Endothelial cell of umbilical vein (primary cell): Measurements from ENCODE around the gene BCAR1. TPM values are rescaled to one million over a fixed set of nuclear protein-coding genes. Genes with fewer than 3 reads are reported as not detected.

Source experiments
- BruUV-seq: library from RNA; stranded (reverse); fragments of 400-500 nt; replicated peaks from 2 replicates; lab custom pipeline; 2021; lab: Mats Ljungman, UMichigan
- CTCF ChIA-PET: fragments of 300-600, 350-600 bp; sonication (Branson Sonifier 250); formaldehyde crosslinking; loops from one replicate; lab custom pipeline; 2021; ENCODE audit warnings: antibody characterized with exemption, inconsistent platforms; lab: Charles Lee
- POLR2A ChIA-PET: fragments of 300-600, 350-600 bp; sonication (Branson Sonifier 250); formaldehyde crosslinking; loops from one replicate; lab custom pipeline; 2021; ENCODE audit warnings: antibody characterized with exemption, inconsistent platforms; lab: Charles Lee
- DNase-seq: peaks from one replicate; pipeline ENCODE4 v3.0.0-alpha.2; 2011; ENCODE audit warnings: low read depth, low spot score
- FAIRE-seq: peaks from 2 replicates; lab custom pipeline; 2011; peaks lifted over from hg19 to GRCh38; lab: Jason Lieb, UNC
- H2AFZ ChIP-seq: 2 replicates; pipeline ENCODE4 v1.6.0; 2012; ENCODE audit warnings: low read depth, low read length, control low read depth, inconsistent platforms
- H3K27ac ChIP-seq: 2 replicates; pipeline ENCODE4 v1.5.1; 2011; ENCODE audit warnings: low read depth, mild to moderate bottlenecking, control low read depth, low read length, moderate library complexity; ENCODE audit not compliant: insufficient read depth
- H3K27me3 ChIP-seq, 2 experiments: 2 replicates each; pipeline versions ENCODE4 v1.6.0 to v1.6.1; 2011; ENCODE audit warnings: low read length in 2 of 2, mixed read lengths in 1 of 2; ENCODE audit not compliant: control insufficient read depth in 2 of 2, insufficient read depth in 2 of 2
- H3K36me3 ChIP-seq, 2 experiments: 2 replicates in 1 of 2; 3 replicates in 1 of 2; pipeline ENCODE4 v1.5.1; 2011; ENCODE audit warnings: low read length in 2 of 2, mild to moderate bottlenecking in 1 of 2, moderate library complexity in 1 of 2; ENCODE audit not compliant: control insufficient read depth in 2 of 2, insufficient read depth in 2 of 2; ENCODE audit errors: extremely low read depth in 1 of 2
- H3K4me1 ChIP-seq: 3 replicates; pipeline ENCODE4 v1.5.1; 2011; ENCODE audit warnings: mild to moderate bottlenecking, low read length; ENCODE audit not compliant: control insufficient read depth, insufficient read depth; ENCODE audit errors: extremely low read depth
- H3K4me2 ChIP-seq: 2 replicates; pipeline ENCODE4 v1.6.1; 2011; ENCODE audit warnings: low read length, control low read depth, mixed read lengths; ENCODE audit not compliant: insufficient read depth
- H3K4me3 ChIP-seq, 3 experiments: fragments of 200-600 bp in 1 of 3; sonication (generic), shearing (Covaris generic) in 1 of 3; replicated peaks in 1 of 3; 2 replicates each; pipeline ENCODE4 v1.5.1; 2011 to 2016; ENCODE audit warnings: control low read depth in 3 of 3, low read length in 3 of 3, mild to moderate bottlenecking in 2 of 3, inconsistent platforms in 1 of 3, low read depth in 1 of 3, moderate library complexity in 1 of 3; ENCODE audit not compliant: insufficient read depth in 1 of 3
- H3K79me2 ChIP-seq: 2 replicates; pipeline ENCODE4 v1.6.0; 2012; ENCODE audit warnings: low read length, inconsistent platforms; ENCODE audit not compliant: control insufficient read depth, insufficient read depth
- H3K9ac ChIP-seq: replicated peaks from 2 replicates; pipeline ENCODE3; 2011; ENCODE audit warnings: low read length, control low read depth; ENCODE audit not compliant: insufficient read depth; ENCODE audit errors: extremely low read depth
- H3K9me1 ChIP-seq: replicated peaks from 3 replicates; pipeline ENCODE4 v1.6.0; 2011; ENCODE audit warnings: mild to moderate bottlenecking, low read length; ENCODE audit not compliant: control insufficient read depth, insufficient read depth; ENCODE audit errors: extremely low read depth
- H3K9me3 ChIP-seq: replicated peaks from 2 replicates; pipeline ENCODE4 v1.5.1; 2012; ENCODE audit warnings: low read length, inconsistent platforms; ENCODE audit not compliant: control insufficient read depth, insufficient read depth
- H4K20me1 ChIP-seq: replicated peaks from 2 replicates; pipeline ENCODE3; 2011; ENCODE audit warnings: mild to moderate bottlenecking, low read length; ENCODE audit not compliant: control insufficient read depth, insufficient read depth; ENCODE audit errors: extremely low read depth
- CTCF ChIP-seq, 2 donors: IDR thresholded peaks; 1 replicate in 1 of 2; 2 replicates in 1 of 2; pipeline ENCODE4 v1.5.1; 2011; ENCODE audit warnings: low read length in 2 of 2, mild to moderate bottlenecking in 2 of 2, moderate library complexity in 2 of 2, control low read depth in 1 of 2, inconsistent platforms in 1 of 2, low read depth in 1 of 2; ENCODE audit not compliant: insufficient read depth in 1 of 2; ENCODE audit errors: extremely low read depth in 1 of 2
- EZH2 ChIP-seq: IDR thresholded peaks from 2 replicates; pipeline ENCODE4 v1.6.1; 2012; ENCODE audit warnings: borderline replicate concordance, low read depth, mild to moderate bottlenecking, moderate library complexity, low read length, inconsistent platforms; ENCODE audit not compliant: severe bottlenecking
- FOS ChIP-seq: IDR thresholded peaks from 2 replicates; pipeline ENCODE4 v1.6.1; 2011; ENCODE audit warnings: mild to moderate bottlenecking, low read length, moderate library complexity, borderline replicate concordance; ENCODE audit not compliant: insufficient read depth
- GATA2 ChIP-seq: IDR thresholded peaks from 2 replicates; pipeline ENCODE4 v1.7.0; 2011; ENCODE audit warnings: low read depth, mild to moderate bottlenecking, moderate library complexity, mixed read lengths, low read length; ENCODE audit not compliant: insufficient read length, insufficient read depth
- JUN ChIP-seq: IDR thresholded peaks from 2 replicates; pipeline ENCODE4 v1.6.1; 2011; ENCODE audit warnings: borderline replicate concordance, low read depth; ENCODE audit not compliant: insufficient read length, insufficient read depth
- MAX ChIP-seq: IDR thresholded peaks from 2 replicates; pipeline ENCODE4 v1.6.1; 2011; ENCODE audit not compliant: insufficient read depth, insufficient read length
- MYC ChIP-seq: IDR thresholded peaks from one replicate; pipeline ENCODE4 v1.6.1; 2011; ENCODE audit warnings: mild to moderate bottlenecking, low read depth, low read length
- POLR2A ChIP-seq: IDR thresholded peaks from 2 replicates; pipeline ENCODE4 v1.6.1; 2012; ENCODE audit warnings: low read depth, mild to moderate bottlenecking, control low read depth, low read length
- POLR2AphosphoS5 ChIP-seq: IDR thresholded peaks from 2 replicates; pipeline ENCODE4 v1.6.1; 2012; ENCODE audit warnings: low read depth, mild to moderate bottlenecking, control low read depth, low read length, moderate library complexity; ENCODE audit not compliant: insufficient read depth
- dilution Hi-C: fragments of 300-500 bp; cut with MboI; formaldehyde crosslinking; loops from one replicate; pipeline ENCODE4 v1.15.0; 2019; ENCODE audit warnings: low sequenced_read_pairs; ENCODE audit not compliant: extremely low pct_ligation_motif_present
- intact Hi-C: fragments of 100-400 bp; cut with micrococcal nuclease; formaldehyde crosslinking; loops from one replicate; pipeline ENCODE4 v1.10.0; 2022
- polyA plus RNA-seq, 4 experiments: library from polyadenylated mRNA; depleted of rRNA in 3 of 4; stranded (reverse) in 3 of 4; unstranded in 1 of 4; fragments of >200 nt; gene quantifications; 2 replicates each; pipeline versions ENCODE4 v1.2.1 to v1.2.3, GENCODE V29; 2011 to 2012; ENCODE audit warnings: missing spikeins in 1 of 4
- total RNA-seq: library from RNA; stranded (reverse); gene quantifications from 2 replicates; pipeline ENCODE4 v1.2.3, GENCODE V29; 2021

The BCAR1 gene
- total and polyA plus RNA-seq, 2 donors (not counting 3 experiments of a cell fraction or from before 2014, with no cell fraction given), result 171 to 267 TPM

DNA sequence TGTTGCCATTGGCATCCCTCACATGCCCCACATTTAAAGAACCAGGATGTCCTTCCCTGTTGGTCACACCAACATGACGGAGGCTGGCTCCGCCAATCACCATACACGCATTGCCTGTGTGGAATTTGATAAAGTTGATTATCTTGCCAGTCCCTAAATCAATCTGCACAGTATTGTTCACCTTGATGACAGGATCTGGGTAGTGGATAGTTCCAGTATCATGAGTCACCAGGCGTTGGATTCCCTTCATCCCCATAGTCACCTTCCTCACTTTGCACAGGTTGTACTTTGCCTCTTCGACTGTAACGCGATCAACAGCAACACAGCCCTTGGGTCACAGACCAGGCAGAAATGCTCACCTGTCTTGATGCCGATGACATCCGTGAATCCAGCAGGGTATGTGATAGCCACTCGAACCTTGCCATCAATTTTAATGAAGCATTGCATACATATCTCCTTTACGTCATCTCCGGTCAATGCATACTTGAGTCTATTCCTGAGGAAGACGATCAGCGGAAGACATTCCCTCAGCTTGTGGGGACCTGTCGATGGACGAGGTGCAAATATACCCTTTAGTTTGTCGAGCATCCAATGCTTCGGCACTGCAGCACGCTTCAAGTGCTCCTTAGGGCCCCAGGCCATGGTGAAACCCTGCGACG, 58.7 kb downstream of the BCAR1 start:
- POLR2A ChIA-PET, result no interaction called here
- Histone ChIP-seq H3K27ac (no peak overlapping the region), H3K36me3 (no peaks in the 10 kb centered on the region), H3K9ac (no peak overlapping the region), H3K4me1 (no peaks in the 10 kb centered on the region), H3K27me3 (peaks cover 6 to 7% of the 10 kb centered on the region in 2 experiments), H3K4me2 (no peak overlapping the region), H3K9me1 (no peaks in the 10 kb centered on the region), H2AFZ (no peak overlapping the region), H3K4me3 (no peak overlapping the region), H3K79me2 (no peaks in the 10 kb centered on the region), H3K9me3 (no peaks in the 10 kb centered on the region), H4K20me1 (no peaks in the 10 kb centered on the region)
- TF ChIP-seq POLR2AphosphoS5 (no peak), GATA2 (no peak), POLR2A (no peak), CTCF (IDR thresholded peaks at IDR 0.05; ENCODE audit: extremely low read depth in 1 of 2, insufficient read depth in 1 of 2, low read depth in 1 of 2, low read length in 2 of 2) (no peak), MAX (no peak), MYC (no peak), EZH2 (no peak), JUN (no peak), FOS (no peak)
- CTCF ChIA-PET, result no interaction called here
- dilution Hi-C loops, result no loop called here
- DNase-seq, result no peak
- BruUV-seq, result no TSS peak
- no peak for FAIRE-seq
- intact Hi-C loops, result no loop called here
